ENCODE data around the gene SNRPD2.
"Not testable (repeated sequence)": the region's sequence is repeated elsewhere in the genome, so short reads cannot be mapped to it uniquely, and the experiment has no call there.

Gene SNRPD2

DNA sequence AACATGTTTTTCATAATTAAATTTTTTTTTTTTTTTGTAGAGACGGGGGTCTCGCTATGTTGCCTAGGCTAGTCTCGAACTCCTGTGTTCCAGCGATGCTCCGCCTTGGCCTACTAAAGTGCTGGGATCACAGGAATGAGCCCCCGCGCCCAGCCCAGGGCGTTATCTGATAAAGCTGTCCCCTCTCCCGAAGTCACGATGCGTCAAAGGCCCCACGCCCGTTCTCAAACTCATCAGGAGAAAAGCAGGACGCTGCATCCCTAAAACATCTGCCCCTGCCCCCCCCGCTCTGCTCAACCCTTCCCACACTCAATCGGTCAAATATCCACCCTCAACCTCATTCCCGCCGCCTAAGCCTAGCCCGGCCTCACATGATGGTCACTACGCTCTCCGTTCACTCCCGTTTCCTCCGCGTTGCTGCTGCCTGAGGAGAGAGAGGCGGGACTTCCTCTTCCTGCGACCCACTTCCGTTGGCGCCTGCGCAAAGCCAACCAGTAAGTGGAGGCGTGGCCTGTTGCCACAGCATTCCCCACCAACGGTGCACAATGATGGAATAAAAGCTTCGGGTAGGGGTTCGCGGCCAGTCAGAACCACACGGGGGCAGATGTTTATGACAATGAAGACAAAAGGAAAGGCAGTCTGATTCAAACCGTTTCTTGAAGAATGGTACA is at the start of gene SNRPD2:
TSS of gene SNRPD2 (minus strand) at position 438 of the 671 bp plus-strand sequence. CDS start at position 373, 65 bp downstream.
- DNase-seq (ENCODE audit: low read depth in 2 of 2) = peak; percentile 87 to 88

- no peak for DNase-seq (ENCODE audit: low read depth in 2 of 2)
Measured at GRCh38 chr19:45739498-45740439, 48.0 kb upstream of the SNRPD2 start.

- no peak for DNase-seq (ENCODE audit: low read depth in 2 of 2)
Measured at GRCh38 chr19:45733160-45733810, 41.5 kb upstream of the SNRPD2 start, which contains the start of gene MEIOSIN. Gene MEIOSIN, plus strand, starts transcription at chr19:45733439. Its CDS starts 1,938 bp downstream, at chr19:45735377.

GRCh38 chr19:45730368-45731288 is 38.9 kb upstream of the SNRPD2 start, which contains the start of gene FBXO46:
Gene FBXO46, minus strand, starts transcription at chr19:45730896. Its CDS starts 17,401 bp downstream, at chr19:45713495.
- peak; percentile 84 to 92 for DNase-seq (ENCODE audit: low read depth in 2 of 2)

GRCh38 chr19:45729800-45730290 is 38.1 kb upstream of the SNRPD2 start:
- no peak for DNase-seq (ENCODE audit: low read depth in 2 of 2)

GRCh38 chr19:45728683-45729082 is 36.9 kb upstream of the SNRPD2 start:
- not testable (repeated sequence) for DNase-seq (ENCODE audit: low read depth in 2 of 2)

DNA sequence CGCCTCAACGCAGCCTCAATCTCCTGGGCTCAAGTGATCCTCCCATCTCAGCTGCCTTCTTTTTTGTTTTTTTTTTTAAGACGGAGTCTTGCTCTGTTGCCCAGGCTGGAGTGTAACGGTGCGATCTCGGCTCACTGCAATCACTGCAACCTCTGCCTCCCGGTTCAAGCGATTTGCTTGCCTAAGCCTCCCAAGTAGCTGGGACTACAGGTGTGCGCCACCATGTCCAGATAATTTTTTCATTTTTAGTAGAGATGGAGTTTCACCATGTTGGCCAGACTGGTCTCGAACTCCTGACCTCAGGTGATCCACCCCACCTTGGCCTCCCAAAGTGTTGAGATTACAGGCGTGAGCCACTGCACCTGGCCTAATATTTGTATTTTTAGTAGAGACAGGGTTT is 28.3 kb upstream of the SNRPD2 start:
- not testable (repeated sequence) for DNase-seq (ENCODE audit: low read depth in 2 of 2)

- DNase-seq (ENCODE audit: low read depth in 2 of 2) = no peak
Measured at GRCh38 chr19:45717983-45718650, 26.4 kb upstream of the SNRPD2 start.

DNA sequence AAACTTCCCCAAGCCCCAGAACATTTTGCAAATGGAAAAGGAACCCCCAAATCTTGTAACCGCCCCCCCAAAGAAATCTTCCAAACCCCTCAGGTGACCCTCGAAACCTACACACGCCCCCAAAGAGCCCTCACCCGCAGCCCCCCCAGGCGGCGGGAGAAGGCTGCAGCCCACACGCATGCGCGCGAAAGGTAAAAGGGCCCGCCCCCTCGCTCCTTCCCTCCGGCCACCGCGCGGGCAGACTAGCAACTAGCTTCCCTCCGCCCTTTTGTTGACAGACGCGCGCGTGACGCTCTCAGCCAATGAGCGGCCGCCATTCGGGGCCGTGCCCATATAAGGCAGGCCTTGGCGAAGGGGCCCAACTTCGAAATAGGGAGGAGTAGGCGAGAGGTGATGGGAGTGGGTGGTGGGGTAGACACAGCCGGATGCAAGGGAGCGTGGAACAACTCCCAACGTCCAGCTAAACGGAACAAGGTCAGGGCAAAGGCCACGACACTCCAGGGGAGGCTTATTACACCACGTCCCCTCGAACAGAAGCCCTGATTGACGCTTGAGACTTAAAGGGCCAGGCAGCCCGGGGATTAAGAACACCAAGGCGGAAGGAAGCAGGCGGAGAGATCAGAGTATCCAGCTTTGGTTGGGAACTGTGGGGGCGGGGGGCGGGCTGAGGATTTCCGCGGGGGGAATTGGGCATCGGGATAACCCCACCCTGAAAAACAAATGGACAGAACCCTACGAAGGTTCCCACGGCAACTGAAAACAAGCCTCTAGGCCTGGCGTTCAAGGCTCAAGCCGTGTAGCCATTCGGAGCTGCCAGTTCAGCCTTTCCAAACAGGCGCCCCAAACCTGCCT is 25.6 kb upstream of the SNRPD2 start:
- peak; percentile 97 for DNase-seq (ENCODE audit: low read depth in 2 of 2)

- DNase-seq (ENCODE audit: low read depth in 2 of 2) = no peak
Measured at GRCh38 chr19:45716359-45717130, 24.8 kb upstream of the SNRPD2 start.

- no peak for DNase-seq (ENCODE audit: low read depth in 2 of 2)
Measured at GRCh38 chr19:45715139-45715538, 23.4 kb upstream of the SNRPD2 start.

DNA sequence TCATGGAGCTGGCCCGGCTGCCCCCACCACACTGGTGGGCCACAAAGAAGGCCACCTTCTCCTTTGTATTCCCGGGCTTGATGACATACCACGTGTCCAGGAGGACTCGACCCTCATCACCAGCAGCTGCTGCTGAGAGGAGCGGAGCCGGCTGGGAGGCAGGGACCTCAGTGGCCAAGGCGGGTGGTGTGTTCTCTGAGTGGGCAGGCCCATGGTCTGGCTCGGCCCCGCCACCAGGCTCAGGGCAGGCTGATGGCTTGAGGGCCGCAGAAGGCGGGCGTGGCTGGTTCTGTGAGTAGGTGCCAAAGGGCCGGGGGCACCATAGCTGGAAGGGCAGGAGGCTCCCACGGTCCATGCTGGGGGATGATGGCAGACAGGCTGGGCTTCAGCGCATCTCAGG is 21.4 kb upstream of the SNRPD2 start:
- no peak for DNase-seq (ENCODE audit: low read depth in 2 of 2)

GRCh38 chr19:45712699-45713067 is 20.9 kb upstream of the SNRPD2 start:
- DNase-seq (ENCODE audit: low read depth in 2 of 2) = no peak

DNA sequence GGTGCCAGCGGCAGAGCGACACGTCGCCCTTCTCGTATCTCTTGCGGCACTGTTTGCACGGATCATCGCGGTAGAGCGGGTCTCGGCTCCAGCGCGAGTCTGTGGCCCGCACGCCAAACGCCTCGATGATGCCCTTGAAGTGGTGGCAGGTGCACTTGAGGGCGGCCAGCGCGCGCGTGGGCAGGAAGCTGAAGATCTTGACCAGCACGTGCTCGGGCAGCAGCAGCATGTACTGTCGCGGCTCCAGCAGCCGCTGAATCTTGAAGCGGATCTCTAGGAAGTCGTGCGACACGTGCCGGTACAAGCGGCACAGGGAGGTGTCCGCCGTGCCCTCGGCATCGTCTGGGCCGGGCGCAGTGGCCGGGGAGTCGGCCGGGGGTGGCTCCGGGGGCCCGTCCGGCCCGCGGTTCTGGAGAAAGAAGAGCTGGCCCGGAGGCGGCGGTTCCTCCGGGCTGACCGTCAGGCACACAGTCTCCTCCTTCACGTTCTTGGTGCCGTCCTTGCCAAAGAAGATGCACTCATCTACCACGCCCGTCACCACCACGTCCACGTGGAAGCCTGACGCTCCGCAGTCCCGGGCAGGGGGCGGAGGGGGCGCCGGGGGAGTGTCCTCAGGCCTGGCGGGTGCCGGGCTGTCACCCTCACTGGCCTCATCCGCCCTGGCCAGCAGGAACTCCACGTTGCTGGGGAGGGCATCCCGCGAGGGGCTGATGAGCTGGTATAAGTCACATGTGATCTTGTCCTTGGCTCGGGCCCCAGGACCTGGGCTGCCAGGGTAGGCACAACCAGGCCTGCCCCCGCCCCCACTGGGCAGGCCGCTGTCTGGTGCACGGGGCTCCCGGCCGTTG is 20.3 kb upstream of the SNRPD2 start:
- DNase-seq (ENCODE audit: low read depth in 2 of 2) = no peak

DNA sequence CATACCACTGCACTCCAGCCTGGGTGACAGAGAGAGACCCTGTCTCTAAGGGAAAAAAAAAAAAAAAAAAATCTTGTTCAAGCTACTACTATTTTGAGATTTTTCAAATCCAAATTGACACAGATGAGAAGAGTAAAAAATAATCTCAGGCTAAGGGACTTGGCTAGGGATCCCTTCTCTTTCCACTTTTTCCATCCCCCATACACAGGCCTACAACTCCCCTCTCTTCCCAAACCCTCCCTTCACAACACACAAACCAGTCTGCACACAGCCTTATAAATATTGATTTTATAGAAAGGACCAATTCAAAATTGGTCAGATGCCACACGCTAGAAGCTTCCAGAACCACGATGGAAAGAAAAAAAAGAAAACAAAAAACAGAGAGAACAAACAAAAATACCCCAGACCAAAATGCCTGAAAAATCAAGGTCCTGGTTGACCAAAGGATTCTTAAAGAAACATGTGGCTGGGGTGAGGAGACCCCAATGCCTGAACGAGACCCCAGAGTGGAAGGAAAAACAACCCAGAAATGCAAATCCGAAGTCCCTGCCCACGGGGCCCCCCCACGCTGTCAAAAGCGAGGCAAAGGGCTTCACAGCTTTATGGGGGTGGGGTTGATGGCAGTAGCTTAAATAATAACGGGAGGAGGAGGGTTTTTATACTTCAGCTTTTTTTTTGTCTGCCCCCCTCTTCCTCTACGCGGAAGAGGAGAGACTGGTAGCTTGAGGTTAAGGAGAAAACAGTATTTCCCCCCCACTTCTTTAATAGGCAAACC is 18.8 kb upstream of the SNRPD2 start:
- DNase-seq (ENCODE audit: low read depth in 2 of 2) = no peak

GRCh38 chr19:45705710-45706415 is 14.1 kb upstream of the SNRPD2 start:
- no peak for DNase-seq (ENCODE audit: low read depth in 2 of 2)

All from stimulated activated CD8-positive, alpha-beta memory T cell treated with anti-CD3 and anti-CD28 coated beads, Interleukin-2, amount 100 ng/mL, for 48 hours (primary cell).